Glutamatergic neuron (in vitro differentiated cells): ENCODE measurements around the gene MAPRE3. TPM values are rescaled to one million over a fixed set of nuclear protein-coding genes. Genes with fewer than 3 reads are reported as not detected.

ENCODE experiments used
- DNase-seq: peaks from one replicate; pipeline ENCODE4 v3.0.0; 2022
- H3K27ac Mint-ChIP-seq: one replicate; pipeline ENCODE4 v1.8.0; 2020; ENCODE audit warnings: mild to moderate bottlenecking, mixed read lengths, inconsistent platforms; ENCODE audit not compliant: unreplicated experiment
- H3K27me3 Mint-ChIP-seq: one replicate; pipeline ENCODE4 v1.8.0; 2020; ENCODE audit warnings: mild to moderate bottlenecking, moderate library complexity, mixed read lengths, inconsistent platforms; ENCODE audit not compliant: unreplicated experiment
- H3K36me3 Mint-ChIP-seq: one replicate; pipeline ENCODE4 v1.8.0; 2020; ENCODE audit warnings: mild to moderate bottlenecking, mixed read lengths, inconsistent platforms; ENCODE audit not compliant: unreplicated experiment
- H3K4me1 Mint-ChIP-seq: one replicate; pipeline ENCODE4 v1.8.0; 2020; ENCODE audit warnings: mild to moderate bottlenecking, low read depth, mixed read lengths, inconsistent platforms; ENCODE audit not compliant: unreplicated experiment
- H3K4me3 Mint-ChIP-seq: one replicate; pipeline ENCODE4 v1.8.0; 2020; ENCODE audit warnings: mild to moderate bottlenecking, mixed read lengths, inconsistent platforms; ENCODE audit not compliant: unreplicated experiment
- H3K9me3 Mint-ChIP-seq: one replicate; pipeline ENCODE4 v1.8.0; 2020; ENCODE audit warnings: mild to moderate bottlenecking, moderate library complexity, mixed read lengths, inconsistent platforms; ENCODE audit not compliant: unreplicated experiment
- total RNA-seq: library from RNA; stranded (reverse); fragmentation: NEBNext Ultra II Directional; extraction: Animal tissue kit (Norgen Biotek cat#: 25700); gene quantifications from one replicate; pipeline ENCODE4 v1.2.1, GENCODE V29; 2021; ENCODE audit not compliant: unreplicated experiment
- TF ChIP-seq, protein P1 (sequence below): fragments of 200-600 bp; sonication (generic); IDR thresholded peaks from one replicate; pipeline ENCODE4 v1.5.0; 2021; ENCODE audit not compliant: partially characterized antibody, unreplicated experiment

MAPRE3 gene
- total RNA-seq, 1 donor from 2014 or later: 49.2 TPM

DNA sequence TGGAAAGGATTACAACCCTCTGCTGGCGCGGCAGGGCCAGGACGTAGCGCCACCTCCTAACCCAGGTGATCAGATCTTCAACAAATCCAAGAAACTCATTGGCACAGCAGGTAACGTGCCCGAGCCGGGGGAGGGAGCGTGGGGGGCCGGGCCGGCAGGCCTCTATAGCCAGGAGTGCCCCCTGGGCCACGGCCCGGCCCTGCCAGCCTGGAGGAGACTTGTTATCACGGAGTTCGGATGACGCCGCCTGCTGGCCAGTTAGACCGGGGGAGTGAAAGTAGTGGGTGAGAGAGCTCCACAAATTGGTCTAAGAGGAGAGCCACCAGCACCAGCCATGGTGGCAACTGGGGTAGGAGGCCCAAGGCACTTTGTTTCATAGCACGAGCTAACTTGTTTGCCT lies 53.8 kb downstream of the MAPRE3 start:
- no peak overlapping the region for H3K4me3 Mint-ChIP-seq
- peaks cover 7% of the 10 kb centered on the region for H3K36me3 Mint-ChIP-seq
- peak; percentile 52 for DNase-seq
- peaks cover 3% of the 10 kb centered on the region for H3K27me3 Mint-ChIP-seq
- H3K4me1 Mint-ChIP-seq: peaks cover 12% of the 10 kb centered on the region
- peaks cover 5% of the 10 kb centered on the region for H3K9me3 Mint-ChIP-seq
- no peak overlapping the region for H3K27ac Mint-ChIP-seq
- TF ChIP-seq, protein P1, sequence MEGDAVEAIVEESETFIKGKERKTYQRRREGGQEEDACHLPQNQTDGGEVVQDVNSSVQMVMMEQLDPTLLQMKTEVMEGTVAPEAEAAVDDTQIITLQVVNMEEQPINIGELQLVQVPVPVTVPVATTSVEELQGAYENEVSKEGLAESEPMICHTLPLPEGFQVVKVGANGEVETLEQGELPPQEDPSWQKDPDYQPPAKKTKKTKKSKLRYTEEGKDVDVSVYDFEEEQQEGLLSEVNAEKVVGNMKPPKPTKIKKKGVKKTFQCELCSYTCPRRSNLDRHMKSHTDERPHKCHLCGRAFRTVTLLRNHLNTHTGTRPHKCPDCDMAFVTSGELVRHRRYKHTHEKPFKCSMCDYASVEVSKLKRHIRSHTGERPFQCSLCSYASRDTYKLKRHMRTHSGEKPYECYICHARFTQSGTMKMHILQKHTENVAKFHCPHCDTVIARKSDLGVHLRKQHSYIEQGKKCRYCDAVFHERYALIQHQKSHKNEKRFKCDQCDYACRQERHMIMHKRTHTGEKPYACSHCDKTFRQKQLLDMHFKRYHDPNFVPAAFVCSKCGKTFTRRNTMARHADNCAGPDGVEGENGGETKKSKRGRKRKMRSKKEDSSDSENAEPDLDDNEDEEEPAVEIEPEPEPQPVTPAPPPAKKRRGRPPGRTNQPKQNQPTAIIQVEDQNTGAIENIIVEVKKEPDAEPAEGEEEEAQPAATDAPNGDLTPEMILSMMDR: peak; percentile 15

DNA sequence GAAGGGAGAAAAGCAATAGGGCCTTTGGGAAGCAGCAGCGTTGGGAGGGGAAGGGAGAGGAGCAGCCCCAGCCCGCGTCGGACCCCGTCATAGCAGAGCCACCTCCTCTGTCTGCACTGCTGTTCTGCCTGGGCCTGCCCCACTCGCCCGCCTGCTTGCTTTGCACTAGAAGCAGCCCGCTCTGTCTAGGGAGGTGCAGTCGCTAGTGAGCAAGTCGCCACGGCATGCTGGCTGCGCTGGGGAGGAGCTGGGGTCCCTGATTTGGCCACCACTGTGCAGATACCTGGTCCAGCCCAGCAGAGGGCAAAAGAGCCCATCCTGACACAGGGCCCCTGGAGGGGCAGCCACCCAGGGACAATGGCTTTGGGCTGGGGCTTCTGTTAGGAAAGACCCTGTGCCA lies 54.4 kb downstream of the MAPRE3 start:
- H3K36me3 Mint-ChIP-seq: peaks cover 7% of the 10 kb centered on the region
- no peak overlapping the region for H3K4me3 Mint-ChIP-seq
- peaks cover 2% of the 10 kb centered on the region for H3K27me3 Mint-ChIP-seq
- TF ChIP-seq, protein P1: no peak
- peaks cover 7% of the 10 kb centered on the region for H3K9me3 Mint-ChIP-seq
- H3K27ac Mint-ChIP-seq: no peak overlapping the region
- no peak for DNase-seq
- H3K4me1 Mint-ChIP-seq: peaks cover 8% of the 10 kb centered on the region

DNA sequence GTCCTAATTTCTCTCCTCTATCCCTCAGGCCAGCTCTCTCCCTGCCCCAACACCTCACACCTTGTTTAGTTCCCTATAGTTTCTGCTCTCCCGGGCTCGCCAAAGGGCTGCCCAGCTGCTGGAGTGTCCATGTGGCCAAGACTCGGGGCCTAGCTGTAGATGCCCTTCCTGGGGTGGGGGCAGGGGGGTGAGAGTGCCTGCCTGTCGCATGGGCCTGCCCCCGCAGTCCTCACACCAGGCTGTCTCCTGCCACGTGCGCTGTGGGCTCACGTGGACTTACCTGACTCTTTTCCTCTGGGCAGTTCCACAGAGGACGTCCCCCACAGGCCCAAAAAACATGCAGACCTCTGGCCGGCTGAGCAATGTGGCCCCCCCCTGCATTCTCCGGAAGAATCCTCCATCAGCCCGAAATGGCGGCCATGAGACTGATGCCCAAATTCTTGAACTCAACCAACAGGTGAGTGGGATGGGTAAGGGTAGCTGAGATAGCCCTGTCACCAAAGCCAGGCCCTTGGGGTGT lies 54.9 kb downstream of the MAPRE3 start:
- DNase-seq: no peak
- Mint-ChIP-seq H3K27ac (no peak overlapping the region), H3K9me3 (peaks cover 7% of the 10 kb centered on the region), H3K4me3 (no peak overlapping the region), H3K36me3 (peaks cover 7% of the 10 kb centered on the region), H3K27me3 (peaks cover 2% of the 10 kb centered on the region), H3K4me1 (peaks cover 4% of the 10 kb centered on the region)
- TF ChIP-seq, protein P1: no peak

DNA sequence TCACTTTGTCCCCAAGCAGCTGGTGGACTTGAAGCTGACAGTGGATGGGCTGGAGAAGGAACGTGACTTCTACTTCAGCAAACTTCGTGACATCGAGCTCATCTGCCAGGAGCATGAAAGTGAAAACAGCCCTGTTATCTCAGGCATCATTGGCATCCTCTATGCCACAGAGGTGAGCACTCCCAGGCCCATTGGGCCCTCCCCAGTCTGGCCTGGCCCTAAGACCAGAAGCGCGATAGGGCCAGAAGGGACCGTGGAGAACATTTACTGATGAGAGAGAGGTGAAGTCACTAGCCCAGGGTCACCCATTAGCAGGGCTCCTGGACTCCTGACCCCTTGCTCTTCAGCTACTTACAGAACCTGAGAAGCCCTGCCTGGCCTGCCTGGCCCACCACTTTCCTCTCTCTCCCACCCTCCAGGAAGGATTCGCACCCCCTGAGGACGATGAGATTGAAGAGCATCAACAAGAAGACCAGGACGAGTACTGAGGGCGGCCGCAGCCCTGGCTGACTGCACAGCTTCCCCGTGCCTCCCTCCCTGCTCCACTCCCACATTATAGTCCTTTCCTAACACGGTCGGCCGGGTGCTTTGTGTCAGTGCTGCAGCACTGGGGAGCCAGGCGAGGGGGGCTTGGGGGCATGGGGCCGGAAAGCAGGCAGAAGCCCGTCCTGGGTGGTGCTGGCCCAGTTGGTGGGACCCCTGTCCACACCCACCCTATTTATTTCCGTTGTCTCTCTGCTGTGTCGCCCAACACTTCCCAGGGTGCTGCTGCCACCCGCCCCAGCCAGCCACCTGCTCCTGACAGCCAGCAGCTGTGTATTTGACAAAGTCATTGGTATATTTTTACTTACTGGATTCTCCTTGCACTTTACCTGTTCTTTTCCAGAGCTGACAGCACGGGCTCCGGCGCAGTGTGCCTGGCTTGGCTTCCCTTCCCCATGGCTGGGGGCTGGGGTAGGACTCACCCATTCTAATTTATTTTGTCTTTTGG lies 55.7 kb downstream of the MAPRE3 start:
- H3K4me3 Mint-ChIP-seq: no peak overlapping the region
- TF ChIP-seq, protein P1: no peak
- H3K4me1 Mint-ChIP-seq: no peaks in the 10 kb centered on the region

DNA sequence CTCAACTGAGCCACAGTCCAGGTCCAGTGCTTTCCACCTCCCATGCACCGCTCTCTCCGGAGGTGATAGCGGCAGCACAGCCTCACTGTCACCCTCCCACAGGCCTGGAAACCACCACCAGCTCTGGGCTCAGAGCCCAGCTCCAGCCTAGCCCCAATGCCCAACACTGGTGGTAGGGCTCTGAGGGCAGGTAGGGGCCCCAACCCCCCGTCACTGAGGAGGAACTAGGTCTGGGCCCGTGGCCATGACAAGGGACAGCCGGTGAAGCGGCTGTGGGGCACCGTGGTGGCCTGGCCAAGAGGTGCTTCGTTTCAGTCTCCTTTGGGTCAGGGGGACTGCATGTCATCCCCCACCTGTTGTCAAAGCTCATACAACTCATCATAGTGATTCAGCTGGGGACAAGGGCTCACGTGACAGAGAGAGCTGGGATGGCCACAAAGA lies 56.8 kb downstream of the MAPRE3 start:
- Mint-ChIP-seq H3K4me1 (peaks cover 2% of the 10 kb centered on the region), H3K36me3 (peaks cover 7% of the 10 kb centered on the region), H3K4me3 (no peak overlapping the region), H3K9me3 (peaks cover 7% of the 10 kb centered on the region), H3K27ac (no peak overlapping the region), H3K27me3 (peaks cover 4% of the 10 kb centered on the region)
- TF ChIP-seq, protein P1: no peak
- DNase-seq: no peak

More for the DNA sequence above, 55.7 kb downstream of the MAPRE3 start:
- no peak for DNase-seq
- H3K27me3 Mint-ChIP-seq: peaks cover 4% of the 10 kb centered on the region
- no peak overlapping the region for H3K27ac Mint-ChIP-seq
- peaks cover 7% of the 10 kb centered on the region for H3K36me3 Mint-ChIP-seq
- H3K9me3 Mint-ChIP-seq: peaks cover 5% of the 10 kb centered on the region
